HG02588 (cell line): ENCODE data around the gene CCDC126.
A peak's percentile ranks its signal among the peaks of the same experiment; 100 is the strongest.
"Not testable (repeated sequence)": the region's sequence is repeated elsewhere in the genome, so short reads cannot be mapped to it uniquely, and the experiment has no call there.

Experiments
- ATAC-seq: cut with Tn5 transposase; IDR thresholded peaks from one replicate; pipeline ENCODE4 v1.9.1; 2021; ENCODE audit warnings: mild to moderate bottlenecking, moderate library complexity; ENCODE audit not compliant: unreplicated experiment

Gene CCDC126, protein sequence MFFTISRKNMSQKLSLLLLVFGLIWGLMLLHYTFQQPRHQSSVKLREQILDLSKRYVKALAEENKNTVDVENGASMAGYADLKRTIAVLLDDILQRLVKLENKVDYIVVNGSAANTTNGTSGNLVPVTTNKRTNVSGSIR

DNA sequence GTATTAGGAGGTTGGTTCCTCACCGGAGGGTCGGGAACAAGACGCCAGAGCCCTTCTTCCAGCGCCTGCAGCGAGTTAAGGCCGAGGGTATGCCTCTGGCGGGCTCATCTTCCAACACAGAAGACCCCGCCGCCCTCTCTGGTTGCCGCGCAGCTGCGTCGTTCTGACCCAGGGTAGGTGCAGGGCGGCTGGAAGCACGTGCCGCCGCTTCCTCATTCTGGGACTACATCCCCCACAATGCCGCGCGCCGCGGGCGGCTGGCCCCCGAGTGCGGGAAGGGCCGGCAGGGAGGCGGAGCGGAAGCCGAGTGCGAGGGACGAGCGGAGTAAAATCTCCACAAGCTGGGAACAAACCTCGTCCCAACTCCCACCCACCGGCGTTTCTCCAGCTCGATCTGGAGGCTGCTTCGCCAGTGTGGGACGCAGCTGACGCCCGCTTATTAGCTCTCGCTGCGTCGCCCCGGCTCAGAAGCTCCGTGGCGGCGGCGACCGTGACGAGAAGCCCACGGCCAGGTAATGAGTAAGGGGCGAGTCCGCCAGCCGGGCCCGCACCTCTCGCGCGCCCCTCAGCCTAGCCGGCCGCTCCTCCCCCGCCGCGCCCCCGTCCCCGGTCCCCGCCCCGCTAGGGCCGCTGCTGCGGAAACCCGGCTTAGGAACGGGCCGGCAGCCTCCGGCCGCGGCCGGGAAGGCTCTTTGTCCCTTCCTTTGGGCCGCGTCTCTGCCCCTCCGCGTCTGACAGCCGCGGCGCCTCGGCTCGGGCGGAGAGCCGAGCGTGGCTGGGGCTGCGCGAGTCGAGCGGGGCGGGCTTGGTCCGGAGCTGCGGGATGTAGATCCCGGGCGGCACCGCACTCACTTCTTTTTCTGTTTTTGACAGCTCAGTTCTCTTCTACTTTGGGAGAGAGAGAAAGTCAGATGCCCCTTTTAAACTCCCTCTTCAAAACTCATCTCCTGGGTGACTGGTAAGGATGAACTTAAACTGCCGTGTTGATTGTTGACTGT is at the start of gene CCDC126:
Gene CCDC126, plus strand, starts transcription at position 289 of the 998 bp plus-strand sequence. CDS start 13,934 bp downstream, outside the sequence.
- peak; percentile 85 for ATAC-seq

DNA sequence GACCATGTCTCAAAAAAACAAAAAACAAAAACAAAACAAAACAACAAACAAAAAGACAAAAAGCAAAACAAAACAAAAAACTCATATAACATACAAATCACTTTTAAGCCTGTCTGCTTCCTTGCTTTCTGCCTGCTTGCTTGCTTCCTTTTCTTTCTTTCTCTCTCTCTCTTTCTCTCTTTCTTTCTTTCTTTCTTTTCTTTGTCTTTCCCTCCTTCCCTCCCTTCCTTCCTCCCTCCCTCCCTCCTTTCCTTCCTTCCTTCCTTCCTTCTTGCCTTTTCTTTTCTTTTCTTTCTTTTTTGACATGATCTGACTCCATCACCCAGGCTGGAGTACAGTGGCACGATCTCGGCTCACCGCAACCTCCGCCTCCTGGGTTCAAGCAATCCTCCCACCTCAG is 49.5 kb upstream of the CCDC126 start:
- no peak for ATAC-seq

DNA sequence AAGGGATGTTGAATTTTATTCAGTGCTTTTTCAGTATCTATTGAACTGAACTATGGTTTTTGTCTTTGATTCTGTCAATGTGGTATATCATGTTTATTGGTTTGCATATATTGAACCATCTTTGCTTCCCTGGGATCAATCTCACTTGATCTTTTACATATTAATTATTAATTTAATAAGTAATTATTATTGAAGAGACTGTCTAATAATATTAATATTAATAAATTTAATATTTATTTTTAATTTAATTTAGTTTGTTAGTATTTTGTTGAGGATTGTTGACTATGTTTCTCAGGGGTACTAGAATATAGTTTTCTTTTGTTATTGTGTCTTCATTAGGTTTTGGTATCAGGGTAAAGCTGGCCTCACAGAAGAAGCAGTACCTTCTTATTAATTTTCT is 38.9 kb upstream of the CCDC126 start:
- ATAC-seq: no peak

DNA sequence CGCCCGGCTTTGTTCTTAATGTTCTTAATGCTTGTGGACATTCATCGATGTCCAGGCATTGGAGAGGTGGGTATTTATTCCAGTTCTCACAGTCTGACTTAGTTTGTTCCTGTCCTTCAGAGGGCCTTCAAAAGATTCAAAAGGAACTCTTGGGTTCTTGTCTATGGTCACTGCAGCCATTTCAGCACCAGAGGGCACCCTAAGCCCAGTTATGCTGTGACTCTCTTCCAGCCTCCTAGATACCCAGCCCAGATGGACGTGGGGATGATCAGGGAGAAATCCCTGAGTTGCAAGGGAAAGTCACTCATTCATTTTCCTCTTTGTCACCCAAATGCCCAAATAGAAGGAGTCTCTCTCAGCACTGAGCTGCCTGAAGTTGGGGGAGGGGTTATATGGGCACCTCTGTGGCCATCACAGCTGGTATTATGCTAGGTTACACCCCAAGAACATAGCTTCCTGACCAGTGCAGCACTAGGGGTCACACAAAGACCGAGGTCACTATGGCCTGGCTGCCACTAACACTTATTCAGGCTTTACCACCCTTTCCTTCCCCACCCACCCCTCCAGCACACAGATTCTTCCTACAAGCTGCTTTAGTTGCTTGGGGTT is 26.5 kb upstream of the CCDC126 start:
- ATAC-seq: peak; percentile 75

DNA sequence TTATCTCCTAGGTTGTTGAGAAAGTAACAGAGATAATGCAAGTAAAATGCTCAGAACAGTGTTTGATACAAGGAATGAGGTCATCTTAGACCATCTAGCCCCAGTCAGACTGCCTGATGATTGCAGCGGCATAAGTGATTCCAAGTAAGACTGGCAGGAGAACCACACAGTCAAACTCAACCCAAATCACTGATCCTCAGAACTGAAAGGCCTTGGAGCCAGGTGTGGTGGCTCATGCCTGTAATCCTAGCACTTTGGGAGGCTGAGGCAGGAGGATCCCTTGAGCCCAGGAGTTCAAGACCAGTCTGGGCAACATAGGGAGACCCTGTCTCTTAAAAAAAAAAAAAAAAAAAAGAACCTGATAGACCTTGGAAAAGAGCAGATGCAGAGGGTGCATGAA is 15.2 kb upstream of the CCDC126 start:
- not testable (repeated sequence) for ATAC-seq

DNA sequence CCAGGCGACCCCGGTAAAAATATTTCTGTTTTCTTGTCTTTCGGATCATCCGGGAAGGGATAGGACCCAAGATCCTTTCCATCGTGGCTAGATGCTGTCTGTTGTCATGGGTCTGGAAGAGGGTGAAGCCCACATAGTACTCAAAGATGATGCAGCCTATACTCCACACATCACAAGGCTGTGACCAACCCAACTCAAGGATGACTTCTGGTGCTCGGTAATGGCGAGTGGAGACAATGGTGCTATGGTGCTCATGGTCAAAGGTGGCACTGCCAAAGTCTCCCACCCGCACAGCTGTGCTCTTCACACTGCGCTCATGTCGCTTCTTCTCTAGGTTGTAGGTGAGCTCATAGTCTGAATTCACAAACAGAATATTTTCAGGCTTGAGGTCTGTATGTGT is 11.9 kb upstream of the CCDC126 start:
- ATAC-seq: not testable (repeated sequence)

DNA sequence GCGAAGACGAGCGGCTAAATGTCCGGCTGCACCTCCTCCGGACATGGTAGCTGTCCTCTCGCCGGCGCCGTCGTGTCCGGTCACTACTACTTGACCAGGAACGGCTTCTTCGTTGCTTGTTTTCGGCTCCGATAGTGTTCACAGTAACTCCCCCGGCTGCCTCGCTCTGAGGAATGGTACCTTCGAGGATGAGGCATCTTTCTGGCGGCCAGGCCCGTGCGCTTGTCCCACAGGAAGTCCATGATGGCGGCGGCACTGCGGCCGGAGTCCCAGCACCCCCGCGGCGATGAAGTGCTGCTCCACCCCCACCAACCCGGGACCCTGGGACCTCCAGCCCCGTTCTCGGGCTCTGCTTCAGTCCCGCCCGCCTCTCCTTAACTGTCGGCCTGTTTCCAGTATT is 11.0 kb upstream of the CCDC126 start:
- ATAC-seq: no peak

DNA sequence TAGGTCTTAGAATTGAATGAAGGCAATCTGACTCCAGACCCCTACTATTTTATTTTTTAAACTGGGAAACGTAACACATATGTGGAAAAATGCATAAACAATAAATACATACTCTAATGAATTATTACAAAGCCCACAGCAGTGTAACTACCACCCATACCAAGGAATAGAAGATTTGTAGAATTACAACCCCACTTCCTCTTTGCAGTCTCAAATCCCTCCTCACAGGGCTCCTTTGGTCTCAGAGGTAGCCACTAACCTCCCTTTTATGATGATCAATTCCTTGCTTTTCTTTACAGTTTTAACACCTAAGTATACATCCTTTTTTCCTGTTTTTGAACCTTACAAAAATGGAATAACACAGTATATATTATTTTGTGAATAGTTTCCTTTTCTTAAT is 6.7 kb upstream of the CCDC126 start:
- ATAC-seq: no peak

DNA sequence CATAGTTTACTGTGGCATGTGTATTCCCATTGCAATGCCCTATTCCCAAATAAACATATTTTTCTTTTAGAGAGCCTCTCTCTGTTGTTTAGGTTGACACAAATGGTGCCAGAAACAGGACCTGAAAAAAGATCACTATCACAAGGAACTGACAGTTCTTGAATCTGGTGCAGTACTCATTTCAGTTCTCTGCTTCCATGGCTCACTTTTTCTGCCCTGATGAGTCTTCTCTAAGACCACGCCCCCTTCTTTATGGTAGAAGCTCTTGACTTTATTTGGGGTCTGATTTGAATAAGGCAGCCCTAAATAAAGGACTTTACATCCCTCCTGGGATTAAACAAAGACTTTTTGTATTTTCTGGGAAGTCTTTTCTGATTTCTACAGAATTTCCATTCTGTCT is 3.5 kb upstream of the CCDC126 start:
- ATAC-seq: no peak

DNA sequence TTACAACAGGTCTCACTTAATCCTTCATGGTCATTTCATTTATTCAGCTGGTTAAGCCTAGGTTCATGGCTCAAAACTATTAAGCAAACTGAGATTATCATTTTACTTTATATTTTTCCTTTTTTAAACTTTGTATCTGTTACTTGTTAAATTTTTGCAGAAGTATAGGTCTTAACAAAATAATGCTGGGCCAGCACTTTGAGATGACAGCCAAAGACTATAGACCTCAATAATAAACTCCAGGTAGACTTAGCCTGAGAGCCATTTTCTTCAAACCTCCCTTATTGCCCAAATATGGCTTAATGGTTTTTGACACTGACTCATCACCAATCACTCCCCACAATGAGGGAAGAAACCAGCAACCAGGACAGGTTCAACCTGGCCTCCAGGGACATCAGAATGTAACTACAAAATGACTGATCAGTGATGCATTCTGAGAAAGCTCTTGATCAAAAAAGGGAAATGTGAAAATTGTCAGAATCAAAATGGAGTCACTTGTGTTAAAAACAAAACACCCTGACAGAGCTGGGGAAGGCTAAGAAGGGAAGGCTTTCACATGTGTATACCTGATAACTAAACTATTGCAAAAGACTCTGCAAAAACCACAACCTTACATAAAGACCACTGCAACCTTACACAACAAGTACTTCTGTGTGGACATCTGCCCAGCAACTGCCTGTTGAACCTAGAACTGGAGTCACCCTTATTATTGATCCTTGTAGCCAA is 2.1 kb upstream of the CCDC126 start:
- ATAC-seq: peak; percentile 50

DNA sequence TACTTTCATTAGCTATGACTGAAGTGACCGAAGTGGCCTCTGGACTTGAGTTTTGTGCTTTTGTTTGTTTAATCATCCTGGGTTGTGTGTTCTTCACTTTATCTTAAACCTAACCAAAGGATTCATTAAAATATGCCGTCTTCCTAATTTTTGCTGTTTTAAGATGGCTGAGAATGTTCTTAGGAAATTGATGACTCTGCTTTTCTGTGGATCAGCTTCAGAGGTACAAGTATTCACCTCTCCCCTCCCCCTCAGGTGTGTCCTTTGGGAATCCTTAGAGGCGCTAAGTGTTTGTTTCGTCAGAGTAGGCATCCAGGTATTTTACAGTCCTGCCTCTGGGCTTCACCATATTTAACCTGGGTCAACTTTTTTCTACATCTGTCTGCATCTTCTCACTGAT is 1.1 kb downstream of the CCDC126 start:
- no peak for ATAC-seq

DNA sequence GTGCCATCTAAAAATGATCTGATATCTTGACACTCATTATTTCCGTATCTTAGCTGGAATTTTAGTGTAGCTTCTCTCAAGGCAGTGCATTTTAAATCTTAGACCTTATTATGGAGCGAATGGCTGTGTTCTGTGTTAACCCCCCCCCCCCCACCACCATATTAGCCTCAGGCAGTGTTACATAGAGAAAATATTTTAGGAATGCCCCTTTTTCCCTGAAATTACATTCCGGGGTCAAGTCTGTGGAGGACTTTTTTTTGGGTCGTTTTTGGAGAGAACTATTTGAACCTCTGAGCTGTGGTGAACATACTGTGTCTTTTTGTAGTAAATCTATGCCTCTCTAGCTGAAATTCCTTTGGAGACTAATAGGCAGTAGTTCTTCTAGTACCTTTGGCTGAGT is 3.1 kb downstream of the CCDC126 start:
- ATAC-seq: no peak

DNA sequence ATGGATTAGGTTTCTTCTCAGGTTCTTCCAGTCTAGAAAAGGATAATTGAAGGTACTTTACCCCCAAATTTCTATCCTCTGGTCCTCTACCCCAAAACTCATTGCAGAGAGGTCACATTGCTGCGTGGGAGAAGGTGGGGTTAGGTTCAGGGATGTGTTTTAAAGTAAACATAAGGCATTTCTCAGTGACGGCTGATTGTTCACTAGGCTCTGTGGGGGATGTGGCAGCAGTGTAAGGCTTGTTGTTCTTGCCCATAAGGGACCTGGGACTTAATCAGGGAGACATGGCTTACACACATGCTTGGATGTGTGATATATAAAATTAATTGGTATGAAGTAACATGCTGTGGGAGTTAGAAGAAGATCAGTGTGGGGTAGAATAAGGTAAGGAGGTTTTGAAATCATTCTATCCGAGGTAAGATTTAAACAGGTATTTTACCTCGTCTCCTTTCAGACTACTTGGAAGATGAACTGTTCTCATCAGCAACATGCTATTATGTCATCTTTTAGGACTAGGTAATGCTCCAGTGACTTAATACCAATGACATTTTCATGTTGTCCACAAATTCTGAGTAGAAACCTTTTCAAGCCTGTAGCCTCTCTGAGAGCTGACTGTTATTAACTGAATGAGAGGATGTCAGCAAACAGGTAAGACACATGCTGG is 6.6 kb downstream of the CCDC126 start:
- no peak for ATAC-seq

DNA sequence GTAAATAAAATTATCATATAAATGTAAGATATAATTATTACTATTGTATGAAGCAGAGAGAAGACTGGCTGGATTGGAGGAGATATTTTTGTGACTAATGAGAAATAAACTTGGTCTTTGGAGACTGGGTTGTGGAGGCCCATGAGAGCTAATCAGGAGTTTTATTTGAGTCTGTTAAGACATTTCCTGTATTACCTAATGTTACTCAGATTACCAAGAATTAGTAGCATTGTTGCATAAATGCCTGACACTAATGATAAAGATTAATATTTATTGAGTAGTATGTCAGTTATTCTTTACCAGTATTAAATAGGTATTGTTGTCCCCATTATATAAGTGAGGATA is 7.1 kb downstream of the CCDC126 start:
- no peak for ATAC-seq

DNA sequence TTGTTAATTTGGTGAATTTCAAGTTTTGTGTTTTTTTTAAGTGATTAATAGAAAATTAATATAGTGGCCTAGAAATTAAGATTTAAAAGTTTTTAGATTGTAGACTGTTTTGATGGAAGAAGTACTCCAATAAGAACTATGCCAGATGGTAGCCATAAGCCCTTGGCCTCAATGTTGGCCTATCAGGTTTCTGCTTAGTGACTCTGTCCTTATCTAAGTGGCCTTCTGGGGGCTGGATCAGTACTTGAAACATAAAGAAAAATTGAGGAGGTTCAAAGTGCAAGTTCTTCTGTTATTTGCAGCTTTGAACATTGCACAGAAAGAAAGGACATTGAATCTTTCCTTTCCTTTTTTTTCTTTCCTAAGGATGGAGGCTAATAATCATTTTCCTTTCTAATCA is 9.9 kb downstream of the CCDC126 start:
- no peak for ATAC-seq

DNA sequence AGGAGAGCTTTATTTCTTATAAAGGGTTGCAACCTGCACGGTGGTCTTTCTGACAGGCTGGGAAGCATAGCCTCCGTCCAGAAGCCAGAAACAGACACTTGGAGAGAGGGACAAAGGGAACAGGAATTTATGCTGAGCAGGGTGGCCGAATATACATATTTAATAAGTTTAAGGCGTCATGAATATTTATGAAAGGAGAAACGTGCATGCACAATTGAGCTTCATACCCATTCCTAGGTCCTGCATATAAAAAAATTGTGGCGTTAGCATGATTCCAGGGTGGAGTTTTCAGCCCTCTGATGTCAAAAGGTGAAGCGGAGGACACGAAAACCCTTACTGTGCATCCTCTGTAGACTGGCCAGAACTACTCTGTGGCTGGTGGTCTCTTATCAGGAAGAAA is 10.7 kb downstream of the CCDC126 start:
- no peak for ATAC-seq

DNA sequence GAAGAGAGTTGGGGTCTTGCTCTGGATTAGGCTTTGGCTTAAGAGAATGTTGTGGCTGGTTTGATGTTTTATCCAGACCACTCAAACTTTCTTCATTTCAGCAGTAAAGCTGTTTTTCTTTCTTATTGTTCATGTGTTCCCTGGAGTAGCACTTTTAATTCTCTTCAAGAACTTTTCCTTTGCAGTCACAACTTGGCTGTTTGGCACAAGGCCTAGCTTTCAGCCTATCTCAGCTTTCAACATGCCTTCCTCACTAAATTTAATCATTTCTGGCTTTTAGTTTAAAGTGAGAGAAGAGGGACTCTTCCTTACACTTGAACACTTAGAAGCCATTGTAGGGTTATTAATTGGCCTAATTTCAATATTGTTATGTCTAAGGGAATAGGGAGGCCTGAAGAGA is 18.1 kb downstream of the CCDC126 start:
- ATAC-seq: no peak

DNA sequence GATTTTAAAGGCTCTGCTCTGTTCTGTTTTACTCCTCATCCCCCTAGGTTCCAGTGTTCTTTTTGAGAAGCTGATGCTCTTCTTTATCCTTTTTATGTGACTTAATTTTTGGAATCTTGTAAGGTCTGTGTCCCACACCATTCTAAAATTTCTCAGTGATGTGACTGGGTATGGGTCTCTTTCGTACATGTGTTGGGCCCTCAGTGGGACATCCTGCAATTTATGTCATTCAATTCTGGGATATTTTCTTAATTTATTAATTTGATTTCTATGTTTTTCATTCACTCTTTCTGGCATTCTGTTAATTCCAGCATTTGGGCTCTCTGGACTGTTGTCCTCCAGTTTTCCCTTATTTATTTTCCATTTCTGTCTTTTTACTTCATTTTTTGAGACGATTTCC is 19.4 kb downstream of the CCDC126 start:
- ATAC-seq: no peak

DNA sequence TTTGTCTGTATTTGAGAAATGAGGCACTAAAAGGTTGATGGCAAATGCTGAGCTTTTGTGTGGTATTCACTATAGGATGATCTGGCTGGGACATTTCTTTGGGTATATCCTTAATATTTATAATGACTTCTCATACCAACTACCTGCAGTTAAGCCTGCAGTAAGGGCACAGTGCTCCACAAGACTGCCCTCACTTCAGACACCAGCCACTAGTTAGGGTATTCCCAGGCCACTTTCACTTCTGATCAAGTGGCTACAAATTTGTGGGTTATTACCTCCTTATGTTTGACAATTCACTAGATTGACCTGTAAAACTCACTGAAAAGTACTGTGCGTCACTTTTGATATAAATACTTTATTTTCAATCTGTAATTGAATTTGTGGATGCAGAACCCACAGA is 20.3 kb downstream of the CCDC126 start:
- no peak for ATAC-seq

DNA sequence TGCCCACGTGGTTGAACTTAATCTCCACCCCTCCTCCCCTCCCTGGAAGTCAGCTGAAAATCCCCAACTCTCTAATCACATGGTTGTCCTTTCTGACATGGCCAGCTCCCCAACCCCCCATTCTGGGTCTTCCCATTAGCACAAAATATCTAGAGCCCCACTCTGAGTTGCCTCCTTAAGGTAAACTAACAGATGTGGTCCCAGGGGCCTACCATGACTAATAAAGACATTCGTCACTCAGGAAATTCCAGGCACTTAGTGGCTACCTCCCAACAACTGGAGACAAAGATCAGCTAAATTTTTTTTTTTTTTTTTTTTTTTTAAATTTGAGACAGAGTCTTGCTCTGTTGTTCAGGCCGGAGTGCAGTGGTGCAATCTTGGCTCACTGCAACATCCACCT is 21.1 kb downstream of the CCDC126 start:
- ATAC-seq: no peak

DNA sequence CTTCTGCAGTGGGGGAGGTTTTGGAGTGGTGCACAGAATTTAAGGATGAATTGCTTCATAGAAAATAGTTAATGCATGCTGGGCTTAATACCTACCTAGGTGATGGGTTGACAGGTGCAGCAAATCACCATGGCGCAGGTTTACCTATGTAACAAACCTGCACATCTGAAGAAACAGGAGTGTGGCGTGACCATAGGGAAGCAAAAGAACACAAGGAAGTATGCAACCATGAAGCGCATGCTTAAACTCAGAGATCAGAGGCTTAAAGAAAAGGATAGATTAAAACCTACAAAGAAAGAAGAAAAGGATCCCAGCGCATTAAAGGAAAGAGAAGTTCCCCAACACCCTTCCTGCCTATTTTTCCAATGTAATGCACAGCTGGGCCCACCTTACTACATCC is 22.0 kb downstream of the CCDC126 start:
- ATAC-seq: no peak
